Measurements from ENCODE around the gene METTL1.

METTL1 gene

DNA sequence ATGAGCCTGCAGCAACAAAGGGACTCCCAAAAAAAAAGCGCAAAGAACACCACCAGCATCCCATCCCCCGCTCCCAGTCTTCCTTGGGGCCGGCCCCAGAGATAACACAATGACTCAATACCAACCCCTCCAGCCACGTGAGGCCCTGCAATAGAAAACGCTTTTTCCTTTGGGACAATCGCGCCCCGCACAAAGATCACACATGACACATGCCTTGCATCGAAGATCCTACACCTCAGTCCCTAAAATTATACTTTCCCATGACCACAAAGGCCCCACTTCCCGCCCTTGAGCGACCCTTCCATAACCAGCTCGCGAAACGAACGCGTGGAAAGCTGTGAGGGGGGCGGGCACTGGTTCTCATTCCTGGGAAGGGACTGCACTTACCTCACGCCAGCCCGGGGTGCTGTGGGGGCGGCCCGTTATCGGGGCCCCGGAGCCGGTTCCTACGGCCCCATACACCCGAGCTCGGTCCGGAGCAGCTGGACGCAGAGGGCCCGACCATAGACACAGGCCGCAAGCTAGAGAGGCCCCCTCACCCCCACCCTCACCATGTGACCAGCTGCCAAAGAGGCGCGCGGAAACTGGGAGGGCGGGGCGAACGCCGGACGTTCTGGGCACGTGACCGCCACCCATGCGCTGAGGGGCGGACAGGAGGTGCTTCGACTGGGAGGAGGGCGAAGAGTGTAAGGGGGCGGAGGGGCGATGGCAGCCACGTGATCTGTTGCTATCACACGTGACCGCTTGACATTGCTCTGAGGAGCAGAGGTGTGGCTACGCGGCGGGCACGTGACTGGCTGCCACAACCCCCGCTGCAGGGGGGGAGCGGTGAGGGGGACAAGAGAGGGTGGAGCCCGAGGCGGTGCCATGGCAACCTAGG is 19.9 kb downstream of the METTL1 start, which contains the start of gene CDK4:
TSS of gene CDK4 (minus strand) at position 523 of the 880 bp plus-strand sequence. CDS start 593 bp downstream, outside the sequence.
- peak; percentile 100 for DNase-seq

DNA sequence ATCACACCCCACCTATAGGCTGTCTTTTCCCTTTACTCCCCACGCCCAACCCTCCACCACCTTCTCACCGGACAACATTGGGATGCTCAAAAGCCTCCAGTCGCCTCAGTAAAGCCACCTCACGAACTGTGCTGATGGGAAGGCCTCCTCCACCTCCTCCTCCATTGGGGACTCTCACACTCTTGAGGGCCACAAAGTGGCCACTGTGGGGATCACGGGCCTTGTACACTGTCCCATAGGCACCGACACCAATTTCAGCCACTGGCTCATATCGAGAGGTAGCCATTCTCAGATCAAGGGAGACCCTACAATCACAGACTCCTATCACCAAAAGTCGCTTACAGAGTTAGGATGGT is 20.5 kb downstream of the METTL1 start:
- no peak for DNase-seq

DNA sequence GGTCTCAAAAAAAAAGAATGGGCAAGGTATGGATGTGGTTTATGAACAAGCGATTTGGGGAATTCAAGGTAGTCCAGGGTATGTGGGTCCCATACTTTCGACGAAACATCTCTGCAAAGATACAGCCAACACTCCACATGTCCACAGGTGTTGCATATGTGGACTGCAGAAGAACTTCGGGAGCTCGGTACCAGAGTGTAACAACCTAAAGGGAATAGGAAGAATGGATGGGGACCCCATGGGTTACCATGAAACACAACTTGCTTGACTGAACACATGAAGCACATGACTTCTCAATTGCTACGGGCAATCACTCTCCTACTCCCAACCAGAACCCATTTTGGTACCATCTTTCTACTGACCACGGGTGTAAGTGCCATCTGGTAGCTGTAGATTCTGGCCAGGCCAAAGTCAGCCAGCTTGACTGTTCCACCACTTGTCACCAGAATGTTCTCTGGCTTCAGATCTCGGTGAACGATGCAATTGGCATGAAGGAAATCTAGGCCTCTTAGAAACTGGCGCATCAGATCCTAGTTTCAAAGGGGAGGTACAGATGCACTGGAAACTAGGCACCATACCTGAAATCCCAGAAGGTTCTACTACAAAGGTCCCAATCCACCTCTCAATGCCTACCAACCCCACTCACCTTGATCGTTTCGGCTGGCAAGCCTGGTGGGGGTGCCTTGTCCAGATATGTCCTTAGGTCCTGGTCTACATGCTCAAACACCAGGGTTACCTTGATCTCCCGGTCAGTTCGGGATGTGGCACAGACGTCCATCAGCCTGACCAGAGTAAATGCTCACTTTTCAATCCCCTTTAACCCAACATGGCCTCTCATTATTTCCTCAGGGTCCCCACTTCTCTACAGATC is 21.1 kb downstream of the METTL1 start:
- DNase-seq: no peak

DNA sequence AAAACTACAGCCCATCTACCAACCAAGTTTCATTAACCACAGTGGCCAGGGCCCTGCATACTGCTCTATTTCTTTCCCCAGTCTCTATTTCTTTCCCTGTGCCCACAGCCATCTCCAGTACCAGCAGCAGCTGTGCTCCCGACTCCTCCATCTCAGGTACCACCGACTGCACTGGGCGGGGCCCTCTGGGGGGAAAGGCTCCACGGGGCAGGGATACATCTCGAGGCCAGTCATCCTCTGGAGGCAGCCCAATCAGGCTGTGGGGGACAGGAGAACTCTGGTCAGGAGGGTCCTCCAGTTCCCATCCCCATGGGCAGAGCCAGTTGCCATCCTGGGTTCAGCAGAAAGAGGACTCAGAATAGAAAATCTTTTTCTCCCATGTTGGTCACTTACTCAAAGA is 22.8 kb downstream of the METTL1 start:
- DNase-seq: no peak

DNA sequence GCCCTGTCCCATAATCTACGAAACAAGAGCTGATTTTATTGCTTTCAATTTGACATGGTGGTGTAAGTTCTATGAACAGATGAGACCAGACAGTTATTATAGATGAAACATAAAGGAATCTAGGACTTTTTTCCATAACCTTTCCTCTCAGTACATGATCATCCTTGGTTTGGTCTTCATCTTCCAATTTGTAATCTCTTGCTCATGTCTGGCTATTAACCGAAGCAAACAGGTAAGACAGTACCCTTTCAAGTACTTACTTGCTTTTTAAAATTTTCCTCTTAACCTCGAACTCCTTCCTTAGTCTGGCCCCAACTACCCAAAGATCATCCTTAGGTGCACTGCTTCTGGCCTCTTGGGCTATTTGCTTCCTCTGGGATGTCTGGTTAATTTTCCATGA is 25.9 kb downstream of the METTL1 start:
- DNase-seq: no peak

DNA sequence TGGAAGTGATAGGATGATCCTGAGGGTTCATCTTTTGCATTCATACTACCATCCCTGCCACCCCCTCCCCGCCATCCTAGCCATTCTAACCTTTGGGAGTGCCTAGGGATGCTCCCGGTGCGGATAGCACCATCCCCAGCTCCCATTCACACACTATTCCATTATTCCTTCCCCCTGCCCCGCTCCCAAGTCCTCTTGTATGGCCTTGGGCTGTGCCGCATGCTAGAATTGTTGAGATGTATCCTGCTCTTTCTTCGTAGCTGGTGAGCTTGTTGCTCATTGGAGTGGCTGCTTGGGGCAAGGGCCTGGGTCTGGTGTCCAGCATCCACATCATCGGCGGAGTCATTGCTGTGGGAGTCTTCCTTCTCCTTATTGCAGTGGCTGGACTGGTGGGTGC is 26.4 kb downstream of the METTL1 start:
- DNase-seq: no peak

DNA sequence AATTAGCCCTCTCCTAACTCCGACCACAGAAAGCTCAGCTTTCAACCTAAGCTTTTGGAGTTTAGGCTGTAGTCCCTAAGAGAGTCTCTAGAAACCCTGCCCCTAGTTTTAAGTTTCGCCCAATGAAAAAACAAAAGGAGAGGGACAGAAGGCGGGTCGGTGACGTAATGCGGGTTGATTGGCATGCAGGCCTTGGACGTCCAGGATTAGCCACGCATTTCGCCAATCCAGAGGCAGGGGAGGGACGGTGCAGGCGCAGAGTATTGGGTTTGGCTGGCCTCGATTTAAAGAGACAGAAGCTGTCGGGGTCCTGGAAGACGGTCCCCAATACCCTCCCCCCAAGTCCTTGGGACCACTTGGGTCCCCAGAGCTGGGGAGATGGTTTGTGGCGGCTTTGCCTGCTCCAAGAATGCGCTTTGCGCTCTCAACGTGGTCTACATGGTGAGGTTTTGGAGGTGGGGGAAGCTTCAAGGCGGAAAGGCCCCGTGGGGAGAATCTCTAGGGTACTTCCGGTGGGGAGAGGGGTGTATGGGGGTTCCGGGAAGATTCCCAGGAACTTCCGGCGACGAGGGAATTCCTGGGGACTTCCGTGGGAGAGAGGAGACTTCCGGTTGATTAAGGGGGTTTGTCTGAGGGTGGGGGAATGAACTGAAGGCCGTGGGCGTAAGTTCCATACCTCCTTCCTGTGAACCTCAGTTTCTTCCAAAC is 27.0 kb downstream of the METTL1 start, which contains the start of gene TSPAN31:
TSS of gene TSPAN31 (plus strand) at position 263 of the 708 bp plus-strand sequence. CDS start at position 379, 116 bp downstream.
- peak; percentile 98 for DNase-seq

DNA sequence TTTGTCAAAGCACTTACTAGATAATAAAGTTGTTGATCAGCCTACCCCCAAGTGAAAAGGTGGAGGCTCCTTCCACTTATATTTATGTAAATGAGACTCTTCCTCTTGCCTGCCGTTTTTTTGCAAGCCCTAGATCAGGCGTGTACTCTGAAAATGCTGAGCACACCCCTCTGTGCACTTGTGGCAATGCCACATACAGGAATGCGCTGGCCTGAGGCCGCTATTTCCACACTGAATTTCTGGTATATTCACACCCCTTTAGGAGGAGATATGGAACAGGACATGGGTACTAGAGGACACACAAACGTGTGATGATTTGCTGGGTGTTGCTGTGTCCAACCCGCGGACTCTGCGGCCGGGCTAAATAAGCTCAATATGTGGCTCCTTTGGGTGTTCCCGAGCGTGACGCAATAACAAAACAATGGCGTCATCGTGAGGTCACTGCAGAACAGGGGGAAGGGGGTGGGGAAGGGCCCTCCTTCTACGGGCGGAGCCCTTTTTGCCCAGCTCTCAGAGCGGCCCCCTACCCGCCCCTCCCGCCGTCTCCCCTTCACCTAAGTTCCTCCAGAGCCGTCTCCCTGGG is 27.6 kb downstream of the METTL1 start:
- peak; percentile 84 for DNase-seq

DNA sequence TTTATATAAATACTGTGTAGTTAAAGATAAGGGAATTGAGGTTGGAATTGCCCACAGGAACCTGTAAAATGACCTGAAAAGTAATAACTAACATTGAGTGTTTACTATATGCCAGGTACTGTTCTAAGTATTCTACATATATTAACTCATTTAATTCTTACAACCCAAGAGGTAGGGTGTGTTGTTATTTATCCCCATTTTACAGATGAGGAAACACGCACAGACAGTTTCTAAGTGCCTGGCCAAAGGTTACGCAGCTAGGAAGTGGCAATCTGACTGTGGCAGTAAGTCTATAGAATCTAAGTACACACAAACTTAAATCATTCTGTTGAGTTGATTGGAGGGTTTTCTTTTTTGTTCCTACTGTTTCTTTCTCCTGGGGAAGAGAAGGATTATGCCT is 28.1 kb downstream of the METTL1 start:
- DNase-seq: no peak

DNA sequence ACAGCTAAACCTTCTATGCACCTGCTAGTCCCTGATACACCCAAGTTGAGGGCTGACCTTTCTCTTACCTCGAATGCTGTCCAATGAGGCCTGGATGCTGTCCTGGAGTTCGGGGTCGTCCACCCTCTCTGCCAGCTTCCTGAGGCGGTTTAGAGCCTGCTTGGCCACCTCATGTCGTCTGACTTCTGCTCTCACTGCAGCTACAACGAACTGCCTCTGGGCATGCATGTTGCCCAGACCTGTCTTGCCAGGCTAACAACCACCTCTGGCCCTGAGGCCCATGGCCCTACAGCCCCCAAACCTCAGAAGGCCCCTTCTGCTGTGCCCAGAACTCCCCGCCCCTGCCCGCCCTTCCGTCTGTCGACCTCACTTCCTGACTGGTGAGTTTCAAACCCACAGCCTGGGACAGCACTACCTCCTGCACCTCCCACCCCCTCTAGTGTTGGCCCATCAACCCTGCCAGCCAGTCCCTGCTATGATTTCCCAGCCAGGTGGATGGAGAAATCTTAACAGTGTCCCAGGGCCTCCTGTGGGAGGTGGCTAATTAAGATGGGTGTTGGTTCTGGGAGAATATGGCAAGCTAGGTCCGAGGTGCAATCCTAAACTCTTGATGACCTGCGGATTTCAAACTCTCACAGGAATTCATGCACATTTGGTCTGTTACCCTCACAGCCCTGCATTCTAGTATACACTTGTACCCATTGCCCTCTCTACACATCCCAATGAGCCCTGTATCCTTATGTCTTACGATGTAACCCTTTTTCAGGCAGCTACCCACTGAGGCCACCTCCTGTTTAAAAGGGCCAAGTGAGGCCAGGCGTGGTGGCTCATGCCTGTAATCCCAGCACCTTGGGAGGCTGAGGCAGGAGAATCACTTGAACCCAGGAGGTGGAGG is 29.8 kb downstream of the METTL1 start:
- peak; percentile 85 for DNase-seq

DNA sequence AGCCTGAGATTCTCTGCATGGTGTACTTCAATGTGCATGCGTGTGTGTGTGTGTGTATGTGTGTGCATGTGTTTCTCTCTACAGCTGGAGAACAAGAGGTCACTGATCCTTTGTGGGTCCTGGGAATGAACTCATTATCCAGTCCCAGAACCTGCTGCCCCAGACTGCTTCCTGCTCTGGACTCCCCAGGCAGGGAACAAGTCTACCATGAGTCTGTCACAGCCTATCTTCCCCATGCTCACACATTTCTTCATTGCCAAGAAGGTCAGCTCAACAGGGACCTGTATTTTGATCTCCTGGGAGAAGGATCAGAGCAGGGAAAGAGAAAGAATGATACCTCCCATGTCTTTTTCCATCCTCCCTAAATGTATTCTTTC is 30.5 kb downstream of the METTL1 start:
- no peak for DNase-seq

DNA sequence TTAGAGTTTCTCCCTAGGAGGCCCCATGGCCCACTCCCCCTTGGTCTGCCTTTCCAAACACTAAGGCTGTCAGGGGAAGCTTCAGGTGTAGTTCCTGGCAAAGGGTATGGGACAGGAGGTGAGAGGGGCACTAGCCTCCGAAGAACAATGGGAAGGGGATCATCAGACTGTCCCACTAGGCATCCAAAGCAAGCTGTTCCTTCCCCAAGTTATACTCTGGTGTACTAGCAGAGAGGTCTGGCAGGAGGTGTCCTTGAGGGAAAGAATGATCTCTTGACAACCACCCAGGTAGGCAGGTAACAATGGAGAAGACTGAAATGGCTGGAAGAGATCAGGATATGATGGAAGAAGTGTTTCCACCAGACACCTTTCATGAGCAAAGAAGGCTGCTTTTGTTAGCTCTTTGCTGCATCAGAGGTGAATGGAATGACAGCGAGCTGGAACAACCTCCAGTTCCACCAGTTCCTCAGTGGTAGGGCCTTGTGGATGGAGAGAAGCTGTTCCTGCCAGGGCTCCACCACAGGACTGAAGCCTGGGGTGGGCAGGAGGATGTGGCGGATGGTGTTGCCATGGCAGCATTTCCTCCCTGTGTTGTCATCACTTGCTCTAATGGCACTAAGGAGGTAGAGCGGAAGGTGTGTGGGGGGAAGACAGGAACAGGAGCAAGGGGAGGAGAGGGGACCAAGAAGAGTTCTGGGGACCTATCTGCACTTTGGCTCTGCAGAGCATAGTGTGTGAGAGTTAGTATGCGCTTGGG is 31.1 kb downstream of the METTL1 start:
- DNase-seq: peak; percentile 40

DNA sequence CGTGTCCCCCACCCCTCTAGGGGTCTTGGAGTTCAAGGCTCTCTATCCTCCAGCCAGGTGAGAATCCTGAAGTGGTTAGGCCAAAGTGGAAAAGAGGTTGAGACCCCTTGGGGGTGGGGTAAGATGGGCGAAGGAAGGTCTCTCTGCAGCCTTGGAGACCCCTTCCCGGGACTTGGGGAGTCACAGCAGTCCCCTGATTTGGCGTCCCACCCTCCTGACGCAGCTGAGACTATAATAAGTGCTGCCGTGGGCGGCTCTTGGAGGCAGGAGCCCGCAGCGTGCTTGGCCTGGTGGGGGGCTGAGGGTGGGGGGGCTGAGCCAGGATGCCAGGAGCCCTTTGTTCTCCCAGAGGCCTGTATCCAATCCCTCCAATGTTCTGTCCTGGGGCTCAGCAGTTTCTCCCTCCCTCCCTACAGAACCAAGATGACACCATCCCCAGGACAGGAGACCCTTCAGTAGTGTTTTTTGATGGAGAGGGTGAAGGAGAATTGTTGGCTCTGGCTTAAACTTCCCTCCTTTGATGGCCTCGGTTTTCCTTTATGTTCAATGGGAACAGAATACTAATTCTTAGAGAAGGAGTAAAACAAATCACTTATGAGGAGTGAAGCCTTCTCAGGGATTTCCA is 31.9 kb downstream of the METTL1 start:
- DNase-seq: no peak

DNA sequence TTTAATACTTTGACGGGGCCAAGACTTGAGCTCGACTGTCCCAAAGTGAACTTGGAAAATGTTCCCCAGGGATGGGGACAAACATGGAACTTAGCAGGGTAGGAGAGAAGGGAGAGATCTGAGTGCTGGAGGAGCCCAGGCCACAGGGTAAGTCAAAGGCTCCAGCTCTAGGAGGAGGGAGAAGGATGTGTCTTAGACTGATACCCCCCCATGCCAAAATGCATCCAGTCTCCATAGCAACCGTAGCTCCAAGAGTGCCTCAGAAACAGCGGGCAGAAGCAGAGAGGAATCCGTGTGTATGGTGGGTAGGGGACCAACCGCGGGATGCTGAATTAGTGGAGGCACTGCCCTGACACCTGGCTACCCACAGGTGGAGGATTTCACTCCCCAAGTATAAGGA is 32.5 kb downstream of the METTL1 start:
- DNase-seq: no peak

DNA sequence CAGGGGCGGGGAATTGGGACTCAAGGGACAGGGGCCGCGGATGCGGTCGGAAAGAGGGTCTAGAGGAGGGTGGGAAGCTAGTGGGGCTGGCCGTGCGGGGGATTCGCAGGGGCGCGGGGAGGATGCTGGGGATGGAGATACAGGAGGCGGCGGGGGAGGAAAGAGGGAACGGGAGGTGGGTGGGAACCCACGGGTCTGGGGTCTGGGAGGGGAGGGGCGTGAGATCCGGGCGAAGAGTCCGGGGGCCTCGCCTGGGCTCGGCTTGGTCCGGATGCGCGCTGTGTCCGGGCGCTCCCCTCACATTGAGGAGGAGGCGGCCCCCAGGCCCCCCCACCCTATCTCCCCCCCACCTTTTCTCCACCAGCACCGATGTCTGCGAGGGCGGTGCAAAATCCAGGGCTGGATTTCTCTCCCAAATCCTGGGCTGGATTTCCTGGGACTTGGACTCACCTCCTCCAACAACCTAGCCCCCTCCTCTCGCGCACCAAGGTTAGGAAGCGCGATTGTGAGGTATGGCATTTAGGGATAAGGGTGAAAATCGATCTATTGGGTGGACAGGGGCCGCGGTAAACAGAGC is 33.2 kb downstream of the METTL1 start, which contains the start of gene AGAP2:
TSS of gene AGAP2 (minus strand) at position 82 of the 577 bp plus-strand sequence. CDS start 496 bp downstream, outside the sequence.
- no peak for DNase-seq

DNA sequence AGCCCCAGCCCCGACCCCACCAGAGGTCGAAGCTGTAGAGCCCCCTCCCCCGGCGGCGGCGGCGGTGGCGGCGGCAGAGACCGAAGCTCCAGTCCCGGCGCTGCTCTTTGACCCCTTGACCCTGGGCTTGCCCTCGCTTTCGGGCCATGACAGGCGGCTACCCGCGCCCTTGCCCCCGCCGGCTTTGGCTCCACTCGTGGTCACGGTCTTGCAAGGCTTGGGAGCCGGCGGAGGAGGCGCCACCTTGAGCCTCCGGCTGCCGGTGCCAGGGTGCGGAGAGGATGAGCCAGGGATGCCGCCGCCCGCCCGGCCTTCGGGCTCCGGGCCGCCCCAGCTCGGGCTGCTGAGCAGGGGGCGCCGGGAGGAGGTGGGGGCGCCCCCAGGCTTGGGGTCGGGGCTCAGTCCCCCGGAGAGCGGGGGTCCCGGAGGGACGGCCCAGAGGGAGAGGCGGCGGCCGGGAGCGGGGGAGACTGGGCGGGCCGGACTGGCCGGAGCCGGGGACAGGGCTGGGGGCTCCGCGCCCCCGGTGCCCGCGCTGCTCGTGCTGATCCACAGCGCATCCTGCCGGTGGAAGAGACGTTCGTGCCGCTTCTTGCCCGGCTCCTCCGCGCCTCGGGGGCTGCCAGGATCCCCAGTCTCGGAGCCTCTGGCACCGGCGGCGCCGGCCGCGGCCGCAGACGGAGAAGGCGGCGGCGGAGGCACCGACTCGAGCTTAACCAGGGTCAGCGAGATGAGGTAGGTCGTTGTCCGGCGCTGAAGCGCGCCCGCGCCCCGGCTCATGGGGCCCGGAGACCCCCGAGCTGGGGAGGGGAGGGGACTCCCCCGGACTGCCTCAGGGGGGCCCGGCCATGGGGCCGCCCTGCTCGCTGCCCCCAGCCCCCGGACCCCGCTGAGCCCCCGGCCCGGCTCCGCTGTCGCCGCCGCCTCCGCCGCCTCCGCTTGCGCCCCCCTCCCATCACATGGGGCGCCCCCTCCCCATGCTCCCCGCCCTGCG is 34.1 kb downstream of the METTL1 start:
- DNase-seq: no peak

DNA sequence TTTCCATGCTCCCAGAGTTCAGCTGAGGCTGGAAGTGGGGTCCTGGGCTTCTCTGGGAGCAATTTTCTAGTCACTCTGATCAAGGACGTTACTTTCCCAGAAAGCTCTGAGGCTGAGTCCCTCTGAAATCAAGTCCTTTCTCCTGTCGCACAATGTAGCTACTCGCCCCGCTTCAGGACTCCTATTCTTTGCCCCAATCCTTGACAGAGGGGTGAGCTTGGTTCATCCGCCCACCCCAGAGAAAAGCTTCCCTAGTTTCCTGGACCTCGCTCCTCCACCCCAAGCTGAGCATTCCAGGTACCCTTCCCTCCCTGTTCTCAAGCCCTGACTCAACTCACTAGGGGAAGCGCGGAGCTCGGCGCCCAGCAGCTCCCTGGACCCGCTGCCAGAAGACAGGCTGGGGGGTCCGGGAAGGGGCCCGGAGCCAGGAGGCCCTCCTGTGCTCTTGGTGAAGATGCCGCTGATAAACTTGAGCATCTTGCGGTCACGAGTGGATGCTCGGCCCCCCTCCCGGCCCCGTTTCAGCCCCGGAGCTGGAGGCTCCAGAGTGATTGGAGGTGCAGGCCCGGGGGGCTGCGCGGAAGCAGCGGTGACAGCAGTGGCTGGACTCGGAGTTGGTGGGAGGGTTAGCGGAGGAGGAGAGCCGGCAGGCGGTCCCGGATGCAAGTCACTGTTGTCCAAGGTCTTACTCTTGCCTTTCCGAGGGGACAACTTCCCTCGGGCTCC is 35.0 kb downstream of the METTL1 start:
- no peak for DNase-seq
